Stimulated activated CD4-positive, alpha-beta T cell treated with anti-CD3 and anti-CD28 coated beads, Interleukin-15, amount 100 ng/mL, for 1 hour (primary cell): ENCODE data around the gene MYH9.
"Not testable (repeated sequence)": the region's sequence is repeated elsewhere in the genome, so short reads cannot be mapped to it uniquely, and the experiment has no call there.

Source experiments
- DNase-seq, 2 donors: peaks; one replicate each; pipeline ENCODE4 v3.0.0-alpha.2; 2020; ENCODE audit warnings: low read depth in 1 of 2, low spot score in 1 of 2

The MYH9 gene

GRCh38 chr22:36415415-36416168 is 27.8 kb upstream of the MYH9 start:
- no peak for DNase-seq

- no peak for DNase-seq
Observed at GRCh38 chr22:36413022-36413775, 25.4 kb upstream of the MYH9 start.

- no peak for DNase-seq
Observed at GRCh38 chr22:36411589-36412258, 24.0 kb upstream of the MYH9 start.

GRCh38 chr22:36409911-36410756 is 22.4 kb upstream of the MYH9 start:
- DNase-seq: peak; percentile 31 to 32

GRCh38 chr22:36409554-36409910 is 21.8 kb upstream of the MYH9 start:
- not testable (repeated sequence) for DNase-seq

GRCh38 chr22:36409056-36409455 is 21.3 kb upstream of the MYH9 start:
- no peak for DNase-seq

GRCh38 chr22:36406721-36407120 is 19.0 kb upstream of the MYH9 start:
- DNase-seq: no peak

GRCh38 chr22:36405671-36406538 is 18.1 kb upstream of the MYH9 start:
- peak in 1 of 2 donors; percentile 29 for DNase-seq

- DNase-seq: no peak
Observed at GRCh38 chr22:36405221-36405661, 17.5 kb upstream of the MYH9 start.

- no peak for DNase-seq
Observed at GRCh38 chr22:36404446-36404845, 16.7 kb upstream of the MYH9 start.

GRCh38 chr22:36399472-36399778 is 11.7 kb upstream of the MYH9 start:
- no peak for DNase-seq

GRCh38 chr22:36398601-36399471 is 11.1 kb upstream of the MYH9 start:
- no peak for DNase-seq

GRCh38 chr22:36397131-36398093 is 9.6 kb upstream of the MYH9 start:
- DNase-seq: no peak

GRCh38 chr22:36395915-36396314 is 8.1 kb upstream of the MYH9 start:
- DNase-seq: no peak

GRCh38 chr22:36395055-36395849 is 7.5 kb upstream of the MYH9 start:
- DNase-seq: no peak

GRCh38 chr22:36391638-36392037 is 3.9 kb upstream of the MYH9 start:
- DNase-seq: no peak

GRCh38 chr22:36389122-36389521 is 1.4 kb upstream of the MYH9 start:
- not testable (repeated sequence) for DNase-seq

- DNase-seq: no peak
Observed at GRCh38 chr22:36387709-36387958, 133 bp downstream of the MYH9 start.
